ENCODE measurements around the gene DZIP1. TPM values are rescaled to one million over a fixed set of nuclear protein-coding genes. Genes with fewer than 3 reads are reported as not detected.

The DZIP1 gene
- total RNA-seq, 1 experiment from 2014 or later, result 22.1 TPM

DNA sequence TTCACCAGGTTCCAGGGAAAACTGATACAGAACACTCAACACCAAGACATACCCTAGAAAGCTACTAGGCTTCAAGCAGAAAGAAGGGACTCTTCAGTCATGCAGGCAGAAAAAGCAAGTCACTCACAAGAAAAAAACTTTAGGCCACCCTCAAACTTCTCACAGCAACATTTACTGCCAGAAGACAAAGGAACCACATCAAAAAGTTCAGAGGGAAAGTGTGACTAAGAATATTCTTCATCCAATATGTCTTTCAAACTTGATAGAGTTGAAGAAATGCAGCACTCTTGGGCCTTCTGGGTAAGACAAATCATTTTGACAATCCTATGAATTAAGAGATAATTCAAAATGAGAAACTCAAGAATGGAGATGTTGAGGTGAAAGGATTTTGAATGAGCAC, 7.7 kb downstream of the DZIP1 start:
- no peak for DNase-seq (ENCODE audit: unreplicated experiment)
- no peak overlapping the region for H3K4me3 Mint-ChIP-seq (ENCODE audit: unreplicated experiment)
- POLR2A ChIA-PET, result no interaction called here
- H3K27me3 Mint-ChIP-seq (ENCODE audit: insufficient read depth, unreplicated experiment), result no peaks in the 10 kb centered on the region
- TF ChIP-seq, protein P1, sequence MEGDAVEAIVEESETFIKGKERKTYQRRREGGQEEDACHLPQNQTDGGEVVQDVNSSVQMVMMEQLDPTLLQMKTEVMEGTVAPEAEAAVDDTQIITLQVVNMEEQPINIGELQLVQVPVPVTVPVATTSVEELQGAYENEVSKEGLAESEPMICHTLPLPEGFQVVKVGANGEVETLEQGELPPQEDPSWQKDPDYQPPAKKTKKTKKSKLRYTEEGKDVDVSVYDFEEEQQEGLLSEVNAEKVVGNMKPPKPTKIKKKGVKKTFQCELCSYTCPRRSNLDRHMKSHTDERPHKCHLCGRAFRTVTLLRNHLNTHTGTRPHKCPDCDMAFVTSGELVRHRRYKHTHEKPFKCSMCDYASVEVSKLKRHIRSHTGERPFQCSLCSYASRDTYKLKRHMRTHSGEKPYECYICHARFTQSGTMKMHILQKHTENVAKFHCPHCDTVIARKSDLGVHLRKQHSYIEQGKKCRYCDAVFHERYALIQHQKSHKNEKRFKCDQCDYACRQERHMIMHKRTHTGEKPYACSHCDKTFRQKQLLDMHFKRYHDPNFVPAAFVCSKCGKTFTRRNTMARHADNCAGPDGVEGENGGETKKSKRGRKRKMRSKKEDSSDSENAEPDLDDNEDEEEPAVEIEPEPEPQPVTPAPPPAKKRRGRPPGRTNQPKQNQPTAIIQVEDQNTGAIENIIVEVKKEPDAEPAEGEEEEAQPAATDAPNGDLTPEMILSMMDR (IDR thresholded peaks at IDR 0.05; ENCODE audit: unreplicated experiment), result no peak
- H3K27ac Mint-ChIP-seq (ENCODE audit: low read depth, unreplicated experiment), result no peak overlapping the region
- BruUV-seq (replicated peaks), result no TSS peak
- H3K4me1 Mint-ChIP-seq (ENCODE audit: insufficient read depth, unreplicated experiment), result no peaks in the 10 kb centered on the region
- H3K9me3 Mint-ChIP-seq (ENCODE audit: unreplicated experiment), result no peaks in the 10 kb centered on the region
- CTCF ChIA-PET, result interaction anchor here (0.9 kb wide), 1 partner anchor 13 kb away, joined by 5 read pairs; no protein-coding TSS in a partner anchor
- intact Hi-C loops (cut with micrococcal nuclease), result no loop called here
- H3K36me3 Mint-ChIP-seq (ENCODE audit: insufficient read depth, unreplicated experiment), result peaks cover 35% of the 10 kb centered on the region

DNA sequence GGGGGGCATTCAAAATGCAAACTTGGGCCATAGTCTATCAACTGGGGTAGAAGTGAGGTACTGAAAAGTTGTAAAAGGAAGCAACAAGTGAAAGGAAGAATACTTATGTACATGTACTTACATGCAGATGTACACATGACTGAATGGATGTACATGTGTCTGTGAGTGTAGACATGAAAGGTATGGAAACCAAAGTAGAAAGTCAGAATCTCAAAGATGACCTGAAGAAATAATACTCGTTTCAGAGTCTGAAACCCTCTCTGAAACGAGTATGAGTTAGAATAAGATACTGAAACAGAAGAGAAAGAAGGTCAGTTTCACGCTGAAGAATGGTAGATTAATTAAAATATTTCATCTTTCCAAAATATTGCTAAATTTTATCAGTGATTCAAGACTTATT, 13.9 kb downstream of the DZIP1 start:
- H3K4me3 Mint-ChIP-seq (ENCODE audit: unreplicated experiment), result no peak overlapping the region
- H3K9me3 Mint-ChIP-seq (ENCODE audit: unreplicated experiment), result no peaks in the 10 kb centered on the region
- no peak for DNase-seq (ENCODE audit: unreplicated experiment)
- POLR2A ChIA-PET, result no interaction called here
- CTCF ChIA-PET, result interaction anchor here (0.8 to 4.0 kb wide), 4 partner anchors 9 to 1704 kb away, joined by 3 to 25 read pairs (median 3); no protein-coding TSS in a partner anchor
- H3K27ac Mint-ChIP-seq (ENCODE audit: low read depth, unreplicated experiment), result no peak overlapping the region
- TF ChIP-seq, protein P1 (IDR thresholded peaks at IDR 0.05; ENCODE audit: unreplicated experiment), result no peak
- intact Hi-C loops (cut with micrococcal nuclease), result no loop called here
- H3K27me3 Mint-ChIP-seq (ENCODE audit: insufficient read depth, unreplicated experiment), result no peaks in the 10 kb centered on the region
- H3K4me1 Mint-ChIP-seq (ENCODE audit: insufficient read depth, unreplicated experiment), result no peaks in the 10 kb centered on the region
- H3K36me3 Mint-ChIP-seq (ENCODE audit: insufficient read depth, unreplicated experiment), result peaks cover 40% of the 10 kb centered on the region
- BruUV-seq (replicated peaks), result no TSS peak

DNA sequence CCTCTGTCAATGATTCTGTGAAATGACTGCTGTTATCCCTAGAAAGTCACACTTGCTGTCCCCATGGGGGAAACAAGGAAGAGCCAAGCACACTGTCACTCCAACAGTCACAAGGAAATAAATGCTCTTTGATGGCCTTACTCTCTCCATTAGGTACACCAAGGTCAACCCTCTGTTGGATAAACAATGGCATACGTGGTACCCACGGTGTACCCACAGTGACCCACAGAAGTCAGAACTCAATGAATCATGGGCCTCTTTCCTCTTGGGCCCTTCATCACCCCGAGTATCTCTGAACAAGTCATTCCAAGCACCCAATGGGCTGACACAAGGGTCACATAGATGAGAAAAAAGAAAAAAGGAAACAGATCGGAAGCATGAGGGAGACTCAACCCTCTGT, 15.4 kb downstream of the DZIP1 start:
- intact Hi-C loops (cut with micrococcal nuclease), result no loop called here
- Mint-ChIP-seq H3K27ac (ENCODE audit: low read depth, unreplicated experiment) (no peak overlapping the region), H3K36me3 (ENCODE audit: insufficient read depth, unreplicated experiment) (peaks cover 49% of the 10 kb centered on the region), H3K4me3 (ENCODE audit: unreplicated experiment) (no peak overlapping the region), H3K9me3 (ENCODE audit: unreplicated experiment) (no peaks in the 10 kb centered on the region), H3K27me3 (ENCODE audit: insufficient read depth, unreplicated experiment) (no peaks in the 10 kb centered on the region), H3K4me1 (ENCODE audit: insufficient read depth, unreplicated experiment) (no peaks in the 10 kb centered on the region)
- DNase-seq (ENCODE audit: unreplicated experiment), result no peak
- ChIA-PET POLR2A (no interaction called here), CTCF (no interaction called here)
- BruUV-seq (replicated peaks), result no TSS peak
- TF ChIP-seq, protein P1 (IDR thresholded peaks at IDR 0.05; ENCODE audit: unreplicated experiment), result no peak

DNA sequence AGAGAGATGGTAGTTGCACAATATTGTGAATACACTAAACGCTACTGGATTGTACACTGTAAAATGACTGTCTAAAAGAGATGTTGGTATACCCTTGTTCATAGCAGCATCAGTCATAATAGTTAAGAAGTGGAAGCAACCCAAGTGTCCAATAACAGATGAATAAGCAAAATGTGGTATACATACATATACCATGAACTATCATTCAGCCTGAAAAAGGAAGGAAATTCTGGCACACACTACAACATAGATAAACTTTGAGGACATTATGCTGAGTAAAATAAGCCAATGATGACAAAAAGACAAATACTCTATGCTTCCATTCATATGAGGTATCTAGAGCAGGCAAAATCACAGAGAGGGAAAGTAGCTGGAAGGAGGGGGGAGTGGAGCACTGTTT, 16.0 kb downstream of the DZIP1 start:
- no peak for DNase-seq (ENCODE audit: unreplicated experiment)
- BruUV-seq (replicated peaks), result no TSS peak
- H3K9me3 Mint-ChIP-seq (ENCODE audit: unreplicated experiment), result no peaks in the 10 kb centered on the region
- CTCF ChIA-PET, result interaction anchor here (0.6 to 1.0 kb wide), 3 partner anchors 11 to 1612 kb away, joined by 3 to 4 read pairs (median 3); no protein-coding TSS in a partner anchor
- POLR2A ChIA-PET, result no interaction called here
- TF ChIP-seq, protein P1 (IDR thresholded peaks at IDR 0.05; ENCODE audit: unreplicated experiment), result no peak
- H3K27ac Mint-ChIP-seq (ENCODE audit: low read depth, unreplicated experiment), result no peak overlapping the region
- no peaks in the 10 kb centered on the region for H3K27me3 Mint-ChIP-seq (ENCODE audit: insufficient read depth, unreplicated experiment)
- H3K36me3 Mint-ChIP-seq (ENCODE audit: insufficient read depth, unreplicated experiment), result peaks cover 52% of the 10 kb centered on the region
- no peaks in the 10 kb centered on the region for H3K4me1 Mint-ChIP-seq (ENCODE audit: insufficient read depth, unreplicated experiment)
- intact Hi-C loops (cut with micrococcal nuclease), result no loop called here
- H3K4me3 Mint-ChIP-seq (ENCODE audit: unreplicated experiment), result no peak overlapping the region
